Measurements from ENCODE around the gene CNGA3. TPM values are rescaled to one million over a fixed set of nuclear protein-coding genes. Genes with fewer than 3 reads are reported as not detected.

Gene CNGA3
- total RNA-seq, 2 experiments from 2014 or later: not detected

- ChIA-PET POLR2A (no interaction called here), CTCF (no interaction called here)
These were observed 28.8 kb downstream of the CNGA3 start for GRCh38 chr2:98374958-98375570.

GRCh38 chr2:98376301-98376910 is 30.1 kb downstream of the CNGA3 start:
- CTCF ChIA-PET: no interaction called here
- POLR2A ChIA-PET: no interaction called here

- CTCF ChIA-PET: no interaction called here
- POLR2A ChIA-PET: no interaction called here
These were observed 30.7 kb downstream of the CNGA3 start for GRCh38 chr2:98376996-98377395.

GRCh38 chr2:98377544-98377943 is 31.3 kb downstream of the CNGA3 start:
- POLR2A ChIA-PET: no interaction called here
- CTCF ChIA-PET: no interaction called here

GRCh38 chr2:98378196-98378595 is 31.9 kb downstream of the CNGA3 start:
- ChIA-PET POLR2A (no interaction called here), CTCF (no interaction called here)

GRCh38 chr2:98378901-98379300 is 32.6 kb downstream of the CNGA3 start:
- CTCF ChIA-PET: no interaction called here

GRCh38 chr2:98379311-98380202 is 33.3 kb downstream of the CNGA3 start:
- ChIA-PET CTCF (no interaction called here), POLR2A (no interaction called here)

More at GRCh38 chr2:98378901-98379300, 32.6 kb downstream of the CNGA3 start:
- POLR2A ChIA-PET: no interaction called here

GRCh38 chr2:98380203-98380535 is 33.9 kb downstream of the CNGA3 start:
- CTCF ChIA-PET: no interaction called here
- POLR2A ChIA-PET: no interaction called here

- POLR2A ChIA-PET: no interaction called here
- CTCF ChIA-PET: no interaction called here
These were observed 35.2 kb downstream of the CNGA3 start for GRCh38 chr2:98381494-98381893.

- CTCF ChIA-PET: no interaction called here
- POLR2A ChIA-PET: no interaction called here
These were observed 35.8 kb downstream of the CNGA3 start for GRCh38 chr2:98382086-98382485.

- CTCF ChIA-PET: no interaction called here
- POLR2A ChIA-PET: no interaction called here
These were observed 36.5 kb downstream of the CNGA3 start for GRCh38 chr2:98382739-98383138.

GRCh38 chr2:98383166-98383565 is 36.9 kb downstream of the CNGA3 start:
- ChIA-PET POLR2A (no interaction called here), CTCF (no interaction called here)

GRCh38 chr2:98385050-98385699 is 38.9 kb downstream of the CNGA3 start:
- POLR2A ChIA-PET: no interaction called here
- CTCF ChIA-PET: interaction anchor here (0.6 to 2.1 kb wide), 5 partner anchors 41 to 579 kb away, joined by 3 to 7 read pairs (median 3); no protein-coding TSS in a partner anchor

GRCh38 chr2:98387478-98387877 is 41.2 kb downstream of the CNGA3 start:
- CTCF ChIA-PET: no interaction called here
- POLR2A ChIA-PET: no interaction called here

- ChIA-PET CTCF (no interaction called here), POLR2A (no interaction called here)
These were observed 41.8 kb downstream of the CNGA3 start for GRCh38 chr2:98388081-98388480.

- CTCF ChIA-PET: no interaction called here
- POLR2A ChIA-PET: no interaction called here
These were observed 42.5 kb downstream of the CNGA3 start for GRCh38 chr2:98388601-98389250.

- CTCF ChIA-PET: no interaction called here
- POLR2A ChIA-PET: no interaction called here
These were observed 43.0 kb downstream of the CNGA3 start for GRCh38 chr2:98389251-98389605.

- POLR2A ChIA-PET: no interaction called here
- CTCF ChIA-PET: no interaction called here
These were observed 44.6 kb downstream of the CNGA3 start for GRCh38 chr2:98390571-98391476.

GRCh38 chr2:98391581-98392270 is 45.5 kb downstream of the CNGA3 start:
- ChIA-PET CTCF (no interaction called here), POLR2A (interaction anchor here (0.7 kb wide), 1 partner anchor 679 kb away, joined by 3 read pairs; no protein-coding TSS in a partner anchor)

Data from activated CD8-positive, alpha-beta memory T cell treated with anti-CD3 and anti-CD28 coated beads for 36 hours (primary cell).